GM23248 (cell line): Measurements from ENCODE around the gene KLK3.

Experiments used
- EZH2 ChIP-seq: fragments of 200-600 bp; sonication (generic); IDR thresholded peaks from 2 replicates; pipeline ENCODE4 v1.6.1; 2018; ENCODE audit warnings: antibody characterized with exemption, mild to moderate bottlenecking; ENCODE audit not compliant: insufficient read depth, poor library complexity, severe bottlenecking
- EZH2phosphoT487 ChIP-seq: fragments of 200-600 bp; sonication (generic); IDR thresholded peaks from 2 replicates; pipeline ENCODE4 v1.6.1; 2018; ENCODE audit warnings: antibody characterized with exemption, moderate library complexity, mild to moderate bottlenecking, low read depth; ENCODE audit not compliant: insufficient read depth

DNA sequence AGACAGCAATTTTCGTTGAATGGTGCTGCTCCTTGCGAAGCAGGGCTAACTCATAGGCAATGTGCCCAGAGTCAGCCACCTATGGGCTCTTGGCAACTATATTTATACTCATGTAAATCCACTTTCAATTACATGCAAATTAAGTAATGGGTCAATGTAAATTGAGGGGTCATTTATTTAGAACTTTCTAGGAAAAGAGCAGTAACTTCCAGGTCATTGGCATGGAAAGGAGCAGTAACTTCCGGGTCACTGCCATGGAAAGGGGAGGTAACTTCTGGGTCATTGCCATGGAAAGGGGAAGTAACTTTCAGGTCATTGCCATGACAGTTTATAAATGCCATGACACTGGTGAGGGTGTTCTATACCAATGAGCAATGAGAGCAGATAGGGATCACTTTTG, 44.9 kb downstream of the KLK3 start:
- TF ChIP-seq EZH2, result no peak
- TF ChIP-seq EZH2phosphoT487, result no peak
